Lung (tissue), 12 donors: Measurements from ENCODE around the gene CCDC149. TPM values are rescaled to one million over a fixed set of nuclear protein-coding genes. Genes with fewer than 3 reads are reported as not detected.

Experiments used
- ATAC-seq: fragments of 200-7000 bp; cut with Tn5 transposase; one replicate; pipeline ENCODE4 v1.9.1; 2020; ENCODE audit warnings: moderate number of reproducible peaks; ENCODE audit not compliant: insufficient read depth, low FRiP score
- DNase-seq, 3 donors: peaks; one replicate each; pipeline ENCODE4 v3.0.0-alpha.2; 2013 to 2017
- H3K27ac ChIP-seq, 2 donors: one replicate each; pipeline ENCODE4 v1.5.1; 2013; ENCODE audit warnings: mild to moderate bottlenecking in 2 of 2, moderate library complexity in 2 of 2, control low read depth in 1 of 2, inconsistent platforms in 1 of 2, low read depth in 1 of 2, low read length in 1 of 2
- H3K27me3 ChIP-seq, 3 donors: one replicate each; pipeline ENCODE4 v1.5.1; 2013; ENCODE audit warnings: low read length in 2 of 3; ENCODE audit not compliant: control insufficient read depth in 3 of 3, insufficient read depth in 3 of 3
- H3K36me3 ChIP-seq, 4 donors: one replicate each; pipeline ENCODE4 v1.5.1; 2013; ENCODE audit warnings: low read length in 4 of 4, mild to moderate bottlenecking in 1 of 4, moderate library complexity in 1 of 4; ENCODE audit not compliant: control insufficient read depth in 4 of 4, insufficient read depth in 4 of 4
- H3K4me1 ChIP-seq, 5 donors: one replicate each; pipeline ENCODE4 v1.5.1; 2013; ENCODE audit warnings: low read length in 5 of 5, mild to moderate bottlenecking in 2 of 5, moderate library complexity in 1 of 5; ENCODE audit not compliant: control insufficient read depth in 5 of 5, insufficient read depth in 5 of 5
- H3K4me3 ChIP-seq: one replicate; pipeline ENCODE4 v1.5.1; 2013; ENCODE audit warnings: mild to moderate bottlenecking, control low read depth, moderate library complexity
- H3K9ac ChIP-seq, 2 donors: one replicate each; pipeline ENCODE4 v1.5.1; 2013; ENCODE audit warnings: low read length in 2 of 2, control low read depth in 1 of 2; ENCODE audit not compliant: insufficient read depth in 1 of 2
- H3K9me3 ChIP-seq, 4 donors: one replicate each; pipeline ENCODE4 v1.5.1; 2013; ENCODE audit warnings: low read length in 3 of 4, mild to moderate bottlenecking in 1 of 4, moderate library complexity in 1 of 4; ENCODE audit not compliant: control insufficient read depth in 4 of 4, insufficient read depth in 3 of 4
- WGBS, 2 donors: extraction: QIAGEN DNeasy Blood & Tissue Kit; methylation state at CpG; one replicate each; pipeline ENCODE4 v1.1.7; 2013; 5-methylcytosine and 5-hydroxymethylcytosine counted together
- polyA plus RNA-seq, 2 donors: library from polyadenylated mRNA; stranded (reverse); fragments of 200-250 nt; gene quantifications; one replicate each; pipeline ENCODE4 v1.2.1, GENCODE V29; 2013
- total RNA-seq, 2 donors: library from RNA; depleted of rRNA in 1 of 2; stranded (reverse); fragments of >200 nt in 1 of 2; gene quantifications; one replicate each; pipeline ENCODE4 v1.2.1, GENCODE V29; 2014 to 2021
- TF ChIP-seq, protein P1 (sequence below): IDR thresholded peaks from 2 replicates; pipeline ENCODE4 v1.5.1; 2012; ENCODE audit warnings: mild to moderate bottlenecking; ENCODE audit errors: control extremely low read depth, extremely low read depth
- donor health status: control.
- donor health status: control.
- donor health status: Bipolar disorder and iron deficiency.
- donor health status: healthy.
- donor health status: DM: yes; HTN: yes; CAD: no.

The CCDC149 gene
- total and polyA plus RNA-seq, 4 donors: 8.6 to 21.4 (median 17.1) TPM

GRCh38 chr4:24896977-24897376 lies 15.9 kb downstream of the CCDC149 start:
- Histone ChIP-seq H3K4me3 (no peak overlapping the region), H3K36me3 (peaks cover 0 to 8% (median 3%) of the 10 kb centered on the region in 4 donors), H3K27ac (no peak overlapping the region), H3K9me3 (no peaks in the 10 kb centered on the region), H3K4me1 (no peaks in the 10 kb centered on the region), H3K9ac (no peak overlapping the region), H3K27me3 (no peaks in the 10 kb centered on the region)
- ATAC-seq: no peak
- TF ChIP-seq, protein P1, sequence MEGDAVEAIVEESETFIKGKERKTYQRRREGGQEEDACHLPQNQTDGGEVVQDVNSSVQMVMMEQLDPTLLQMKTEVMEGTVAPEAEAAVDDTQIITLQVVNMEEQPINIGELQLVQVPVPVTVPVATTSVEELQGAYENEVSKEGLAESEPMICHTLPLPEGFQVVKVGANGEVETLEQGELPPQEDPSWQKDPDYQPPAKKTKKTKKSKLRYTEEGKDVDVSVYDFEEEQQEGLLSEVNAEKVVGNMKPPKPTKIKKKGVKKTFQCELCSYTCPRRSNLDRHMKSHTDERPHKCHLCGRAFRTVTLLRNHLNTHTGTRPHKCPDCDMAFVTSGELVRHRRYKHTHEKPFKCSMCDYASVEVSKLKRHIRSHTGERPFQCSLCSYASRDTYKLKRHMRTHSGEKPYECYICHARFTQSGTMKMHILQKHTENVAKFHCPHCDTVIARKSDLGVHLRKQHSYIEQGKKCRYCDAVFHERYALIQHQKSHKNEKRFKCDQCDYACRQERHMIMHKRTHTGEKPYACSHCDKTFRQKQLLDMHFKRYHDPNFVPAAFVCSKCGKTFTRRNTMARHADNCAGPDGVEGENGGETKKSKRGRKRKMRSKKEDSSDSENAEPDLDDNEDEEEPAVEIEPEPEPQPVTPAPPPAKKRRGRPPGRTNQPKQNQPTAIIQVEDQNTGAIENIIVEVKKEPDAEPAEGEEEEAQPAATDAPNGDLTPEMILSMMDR: no peak
- 85 to 87% methylated on average over 5 of the region's 5 CpGs for WGBS, 2 donors
- no peak for DNase-seq

GRCh38 chr4:24896056-24896455 lies 16.8 kb downstream of the CCDC149 start:
- 70 to 82% methylated on average over 3 of the region's 3 CpGs for WGBS, 2 donors
- DNase-seq: no peak
- TF ChIP-seq, protein P1: no peak
- H3K27me3 ChIP-seq: no peaks in the 10 kb centered on the region
- no peaks in the 10 kb centered on the region for H3K9me3 ChIP-seq
- H3K27ac ChIP-seq: no peak overlapping the region
- peaks cover 0 to 8% (median 3%) of the 10 kb centered on the region in 4 donors for H3K36me3 ChIP-seq
- H3K4me1 ChIP-seq: no peaks in the 10 kb centered on the region
- ATAC-seq: no peak
- no peak overlapping the region for H3K4me3 ChIP-seq
- no peak overlapping the region for H3K9ac ChIP-seq

DNA sequence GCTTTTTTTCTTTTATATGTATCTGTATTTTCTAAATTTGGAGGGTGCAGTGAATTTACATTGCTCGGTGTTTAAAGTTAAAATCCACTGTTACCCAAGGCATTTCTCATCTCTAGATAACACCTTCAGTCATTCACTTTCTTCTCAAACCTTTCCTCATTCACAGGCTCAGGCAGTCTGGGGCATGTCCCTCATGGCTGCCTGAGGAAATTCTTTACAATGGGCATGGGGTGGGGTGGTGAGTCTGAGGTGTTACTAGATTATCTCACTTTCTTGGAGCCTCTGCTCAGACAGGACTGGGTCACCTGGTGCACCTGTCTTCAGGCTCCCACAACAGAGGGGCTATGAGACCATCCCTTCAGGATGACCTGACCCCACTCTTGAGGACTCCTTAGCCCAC lies 17.4 kb downstream of the CCDC149 start:
- Histone ChIP-seq H3K4me3 (no peak overlapping the region), H3K27me3 (no peaks in the 10 kb centered on the region), H3K4me1 (no peaks in the 10 kb centered on the region), H3K9me3 (no peaks in the 10 kb centered on the region), H3K36me3 (peaks cover 0 to 8% (median 3%) of the 10 kb centered on the region in 4 donors), H3K9ac (no peak overlapping the region), H3K27ac (no peak overlapping the region)
- DNase-seq (no peak), ATAC-seq (no peak)
- TF ChIP-seq, protein P1: no peak
- WGBS, 2 donors: 94 to 100% methylated on average over 1 of the region's 1 CpG

DNA sequence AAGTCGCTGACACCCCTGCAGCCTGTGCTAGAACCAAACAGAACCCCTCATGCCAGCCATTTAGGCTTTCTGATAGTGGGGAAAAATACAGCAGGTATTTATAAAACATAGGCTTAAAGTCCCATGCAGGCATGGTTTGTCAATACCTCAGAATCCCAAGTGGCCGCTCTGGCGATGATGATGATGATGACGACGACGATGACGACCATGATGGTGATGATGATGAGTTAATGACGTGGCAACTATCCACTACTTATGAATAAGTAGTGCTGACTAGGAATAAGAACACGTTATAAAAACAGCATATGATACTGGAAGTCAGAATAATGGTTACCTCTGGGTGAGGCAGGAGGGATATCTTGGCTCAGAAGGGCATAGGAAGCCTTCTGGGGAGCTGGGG lies 18.0 kb downstream of the CCDC149 start:
- ATAC-seq (no peak), DNase-seq (no peak)
- Histone ChIP-seq H3K27ac (no peak overlapping the region), H3K4me3 (no peak overlapping the region), H3K9me3 (no peaks in the 10 kb centered on the region), H3K4me1 (no peaks in the 10 kb centered on the region), H3K36me3 (peaks cover 0 to 8% (median 3%) of the 10 kb centered on the region in 4 donors), H3K9ac (no peak overlapping the region), H3K27me3 (no peaks in the 10 kb centered on the region)
- WGBS, 2 donors: 95 to 97% methylated on average over 9 of the region's 9 CpGs
- TF ChIP-seq, protein P1: no peak
